ENCODE measurements around the gene EML4. TPM values are rescaled to one million over a fixed set of nuclear protein-coding genes. Genes with fewer than 3 reads are reported as not detected.
A peak's percentile ranks its signal among the peaks of the same experiment; 100 is the strongest.
"Not testable (repeated sequence)": the region's sequence is repeated elsewhere in the genome, so short reads cannot be mapped to it uniquely, and the experiment has no call there.

EML4 gene
- polyA plus RNA-seq, 3 donors: 94.5 to 126 (median 121) TPM

- no peak for DNase-seq
Observed at GRCh38 chr2:42249284-42249683, 80.1 kb downstream of the EML4 start.

- peak; percentile 79 for DNase-seq
Observed at GRCh38 chr2:42249887-42250286, 80.7 kb downstream of the EML4 start.

- DNase-seq: no peak
Observed at GRCh38 chr2:42250925-42251324, 81.8 kb downstream of the EML4 start.

GRCh38 chr2:42252464-42252863, 83.3 kb downstream of the EML4 start:
- DNase-seq: no peak

DNA sequence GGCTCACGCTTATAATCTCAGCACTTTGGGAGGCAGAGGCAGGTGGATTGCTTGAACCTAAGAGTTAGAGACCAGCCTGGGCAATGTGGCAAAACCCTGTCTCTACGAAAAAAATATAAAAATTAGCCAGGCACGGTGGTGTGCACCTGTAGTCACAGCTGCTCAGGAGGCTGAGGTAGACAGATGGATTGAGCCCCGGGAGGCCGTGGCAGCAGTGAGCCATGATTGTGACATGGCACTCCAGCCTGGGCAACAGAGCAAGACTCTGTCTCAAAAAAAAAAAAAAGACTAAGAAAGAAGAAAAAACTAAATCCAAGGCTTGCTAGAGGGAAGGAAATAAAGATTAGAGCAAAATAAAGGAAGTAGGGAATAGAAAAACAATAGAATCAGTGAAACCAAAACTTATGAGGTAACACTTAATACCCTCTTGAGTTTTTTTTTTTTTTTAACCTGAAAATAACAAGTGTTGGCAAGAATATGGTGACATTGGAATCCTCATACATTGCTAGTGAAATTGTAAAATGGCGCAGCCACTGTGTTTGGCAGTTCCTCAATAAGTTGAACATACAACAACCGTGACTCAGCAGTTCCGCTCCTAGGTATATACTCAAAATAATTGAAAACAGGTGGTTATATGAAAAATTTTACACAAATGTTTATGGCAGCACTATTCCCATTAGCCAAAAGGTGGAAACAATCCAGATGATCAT, 85.2 kb downstream of the EML4 start:
- DNase-seq: no peak

DNA sequence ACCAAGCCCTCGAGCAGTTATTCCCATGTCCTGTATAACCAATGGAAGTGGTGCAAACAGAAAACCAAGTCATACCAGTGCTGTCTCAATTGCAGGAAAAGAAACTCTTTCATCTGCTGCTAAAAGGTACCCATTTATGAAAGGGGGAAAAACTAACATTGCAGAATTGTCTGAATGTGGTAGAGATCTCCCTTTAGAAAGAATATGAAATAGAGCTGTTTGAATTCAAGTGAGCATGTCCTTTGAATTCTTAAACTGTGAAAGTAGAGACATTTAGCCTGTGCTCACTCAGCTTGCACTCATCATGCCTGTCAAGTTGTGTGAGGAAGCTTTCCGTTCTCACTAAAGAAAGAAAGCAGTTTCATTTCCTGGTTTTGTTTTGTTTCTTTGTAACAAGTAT, 87.4 kb downstream of the EML4 start:
- DNase-seq: no peak

DNA sequence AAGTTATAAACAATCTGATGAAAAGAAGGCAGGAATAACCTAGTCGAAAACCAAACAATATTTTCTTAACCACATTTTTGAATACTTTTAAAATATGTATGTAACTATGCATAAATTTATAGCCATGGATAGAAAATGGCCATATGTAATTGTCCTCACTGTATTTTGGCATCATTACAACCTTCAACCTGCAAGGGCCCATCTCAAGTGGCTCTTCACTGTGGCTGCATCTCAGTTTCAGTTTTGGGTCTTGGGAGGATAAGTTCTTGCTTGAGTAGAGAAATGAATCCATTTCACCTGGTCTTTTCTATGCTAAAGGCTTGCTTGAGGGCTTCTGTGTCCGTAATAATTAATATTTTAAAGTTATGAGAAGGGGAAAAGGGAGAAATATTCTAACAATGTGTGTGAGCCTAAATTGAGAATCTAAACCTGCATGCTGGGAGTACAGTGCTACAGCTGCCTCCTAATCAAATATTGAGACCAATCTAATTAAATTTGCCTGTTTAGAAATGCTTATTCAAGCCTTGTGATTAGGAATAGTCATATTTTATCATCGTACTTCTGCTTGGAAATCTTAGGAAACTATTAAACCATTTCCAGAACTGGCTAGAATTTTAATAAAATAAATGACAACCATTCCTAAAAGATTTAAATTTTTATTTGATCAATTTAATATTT, 92.5 kb downstream of the EML4 start:
- DNase-seq: no peak

- no peak for DNase-seq
Observed at GRCh38 chr2:42266236-42266635, 97.1 kb downstream of the EML4 start.

DNA sequence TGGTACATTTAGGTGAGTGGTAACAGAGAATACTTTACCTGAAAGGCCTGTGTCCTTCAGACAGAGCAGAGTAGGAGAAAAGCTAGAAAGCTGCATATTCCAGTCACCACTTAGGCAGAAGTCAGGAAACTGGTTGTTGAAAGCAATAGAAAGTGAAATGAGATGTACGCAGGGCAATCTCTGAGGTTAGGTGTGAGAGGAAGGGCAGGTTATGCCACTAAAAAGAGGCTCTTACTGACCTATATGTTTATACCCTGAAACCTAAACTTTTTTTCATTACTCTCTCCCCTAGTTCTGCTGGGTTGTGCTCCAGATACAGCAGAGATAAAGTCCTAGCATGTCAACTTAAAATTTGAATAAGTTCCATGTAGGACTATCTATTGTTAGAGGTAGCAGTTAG, 98.4 kb downstream of the EML4 start:
- DNase-seq: no peak

GRCh38 chr2:42268528-42269151, 99.5 kb downstream of the EML4 start:
- no peak for DNase-seq

- DNase-seq: no peak
Observed at GRCh38 chr2:42270757-42271156, 101.6 kb downstream of the EML4 start.

DNA sequence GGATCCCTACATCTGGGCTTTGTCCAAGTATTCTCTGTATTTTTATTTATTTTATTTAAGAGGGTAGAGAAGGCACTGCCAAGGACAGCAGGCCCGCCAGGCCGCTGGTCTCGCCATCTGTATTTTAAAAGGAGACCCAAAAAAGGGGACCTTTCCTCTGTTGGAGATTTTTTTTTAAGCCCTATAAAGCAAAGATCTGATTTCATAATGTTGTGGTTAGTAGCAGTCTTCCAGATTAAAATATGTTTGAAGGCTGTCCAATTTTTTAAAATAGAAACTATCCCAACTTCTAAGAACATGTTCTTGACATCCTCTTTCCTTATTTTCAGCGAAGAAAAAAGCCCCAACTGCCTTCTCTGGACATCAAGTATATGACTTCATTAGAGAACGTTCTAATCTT, 102.1 kb downstream of the EML4 start:
- DNase-seq: not testable (repeated sequence)

DNA sequence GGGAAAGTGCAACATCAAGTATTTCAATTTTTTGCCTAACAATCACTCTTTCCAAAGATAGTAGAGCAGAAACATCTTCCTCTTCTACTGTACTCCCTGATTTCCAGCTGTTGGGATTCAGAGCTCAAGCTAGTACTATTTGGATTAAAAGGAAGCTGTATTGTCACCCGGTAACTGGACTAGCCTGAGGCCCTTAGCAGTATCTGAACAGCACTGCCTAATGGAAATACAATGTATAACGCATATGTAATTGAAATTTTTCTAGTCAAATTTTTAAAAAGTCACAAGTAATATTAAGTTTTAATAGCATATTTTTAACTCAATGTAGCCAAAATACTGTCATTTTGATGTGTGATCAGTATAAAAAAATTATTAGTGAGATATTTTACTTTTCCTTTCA, 105.7 kb downstream of the EML4 start:
- DNase-seq: no peak

DNA sequence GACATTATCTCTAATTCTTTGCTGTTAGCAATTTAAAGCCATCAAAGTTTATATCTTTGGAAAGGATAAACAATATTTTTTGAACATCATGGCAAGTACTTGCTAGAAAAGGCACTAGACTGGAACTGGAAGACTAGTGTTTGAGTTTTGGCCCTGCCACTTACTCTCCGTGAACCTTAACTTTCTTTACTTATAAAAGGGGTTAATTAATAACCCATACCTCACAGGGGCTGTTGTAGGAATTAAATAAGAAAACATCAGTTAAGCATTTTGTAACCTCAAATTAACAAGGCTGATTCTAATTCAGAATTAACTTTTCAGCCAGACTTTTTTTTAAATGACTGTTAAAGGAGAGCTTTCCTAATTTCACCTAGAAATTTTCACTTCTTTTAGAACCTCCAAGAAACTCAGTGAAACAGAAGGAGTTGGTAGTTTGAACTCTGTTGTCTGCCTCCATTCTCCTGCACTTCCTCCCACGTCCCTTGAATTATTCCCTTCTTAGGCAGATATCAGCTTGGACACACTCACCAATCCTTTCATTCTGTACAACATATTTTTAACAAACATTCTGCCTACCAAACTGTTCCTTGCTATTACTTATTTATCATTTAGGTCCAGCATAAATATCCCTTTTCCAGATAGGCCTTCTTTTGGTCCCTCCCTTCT, 112.4 kb downstream of the EML4 start:
- DNase-seq: peak; percentile 7

DNA sequence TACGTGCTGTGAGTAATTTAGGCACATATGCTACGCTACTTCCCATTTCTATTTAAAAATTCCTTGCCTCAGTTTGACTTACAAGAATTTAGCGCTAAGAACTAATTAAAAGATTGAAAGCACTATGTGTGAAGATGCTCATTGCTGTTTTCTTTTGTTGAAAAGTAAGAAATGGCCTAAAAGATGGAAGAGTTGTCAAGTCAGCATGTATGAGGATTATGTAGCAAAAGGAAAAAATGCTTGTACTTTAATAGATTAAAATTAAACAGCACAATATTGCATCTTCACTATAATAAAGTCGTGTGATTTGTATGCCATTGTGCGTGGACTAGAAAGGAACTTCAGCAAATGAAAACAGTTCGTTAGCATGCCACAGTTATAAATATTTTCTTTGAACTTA, 114.9 kb downstream of the EML4 start:
- no peak for DNase-seq

- DNase-seq: no peak
Observed at GRCh38 chr2:42286268-42286946, 117.3 kb downstream of the EML4 start.

- DNase-seq: no peak
Observed at GRCh38 chr2:42288811-42289210, 119.7 kb downstream of the EML4 start.

GRCh38 chr2:42289222-42289621, 120.1 kb downstream of the EML4 start:
- no peak for DNase-seq

- no peak for DNase-seq
Observed at GRCh38 chr2:42290005-42290404, 120.9 kb downstream of the EML4 start.

GRCh38 chr2:42293019-42293418, 123.9 kb downstream of the EML4 start:
- DNase-seq: no peak

DNA sequence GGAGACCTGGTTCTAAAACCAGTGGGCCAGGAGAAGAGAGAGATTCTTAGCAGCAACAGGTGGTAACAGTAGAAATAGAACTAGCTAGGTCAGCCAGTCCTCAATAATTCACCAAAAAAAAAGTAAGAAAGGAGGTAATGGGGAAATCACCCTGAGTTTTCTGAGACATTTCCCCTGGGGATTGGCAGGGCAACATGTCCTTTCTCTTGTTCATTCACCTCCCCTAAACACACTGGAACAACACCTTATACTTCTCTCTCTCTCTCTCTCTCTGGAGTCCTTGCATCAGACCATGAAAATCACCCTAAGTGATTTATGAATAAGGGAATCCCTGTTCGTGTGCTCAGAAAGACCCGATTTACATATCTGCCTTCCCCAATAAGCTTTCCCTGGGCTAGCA, 127.1 kb downstream of the EML4 start:
- DNase-seq: no peak

GRCh38 chr2:42297322-42297936, 128.3 kb downstream of the EML4 start:
- DNase-seq: no peak

Measured in renal pelvis (tissue), 4 donors.